ENCODE data around the gene PCSK7. TPM values are rescaled to one million over a fixed set of nuclear protein-coding genes. Genes with fewer than 3 reads are reported as not detected.

PCSK7 gene
- polyA plus RNA-seq, 1 experiment = 23.5 TPM

DNA sequence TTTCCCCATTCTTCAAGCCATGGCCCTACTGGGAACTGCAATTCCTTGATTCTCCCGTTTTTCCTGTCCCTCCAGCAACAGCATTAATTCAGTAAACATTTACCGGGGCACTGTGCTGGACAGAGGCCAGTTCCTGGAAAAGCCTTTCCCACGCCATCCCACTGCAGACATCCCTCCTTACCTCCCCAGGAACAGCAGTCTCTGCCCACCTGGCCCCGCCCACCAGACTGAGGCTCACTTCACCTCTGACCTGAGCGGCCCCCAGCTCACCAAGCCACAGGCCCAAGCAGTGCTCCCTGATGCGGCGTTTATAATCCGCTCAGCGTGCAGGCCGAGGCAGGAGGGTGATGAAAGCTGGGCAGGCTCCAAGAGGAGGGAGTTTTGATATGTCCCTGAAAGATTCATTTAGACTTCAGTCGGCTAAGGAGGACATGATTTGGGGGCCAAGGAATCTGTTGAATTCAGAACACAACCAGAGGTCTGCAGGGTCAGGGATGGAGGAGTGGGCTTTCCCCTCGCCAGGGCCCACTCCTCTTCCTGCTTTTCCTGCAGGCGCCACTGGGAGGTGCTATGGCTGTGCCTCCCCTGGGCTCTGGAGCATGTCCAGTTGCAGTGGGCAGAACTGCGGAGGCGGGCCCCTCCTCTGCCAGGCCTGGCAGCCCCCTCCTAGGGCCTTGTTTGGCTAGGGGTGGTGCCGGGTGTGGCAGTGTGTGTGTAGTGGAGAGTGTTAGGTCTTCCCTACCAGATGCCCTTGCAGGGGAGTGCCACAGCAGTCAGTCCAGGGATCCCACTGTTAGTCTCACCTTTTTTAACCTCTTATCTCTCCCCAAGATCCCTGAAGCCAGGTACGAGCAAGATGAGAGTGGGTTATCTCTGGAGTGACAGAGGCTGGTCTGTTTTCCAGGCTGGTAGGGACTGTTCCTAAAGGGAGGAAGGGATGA lies 34.1 kb downstream of the PCSK7 start:
- TF ChIP-seq, protein P1, sequence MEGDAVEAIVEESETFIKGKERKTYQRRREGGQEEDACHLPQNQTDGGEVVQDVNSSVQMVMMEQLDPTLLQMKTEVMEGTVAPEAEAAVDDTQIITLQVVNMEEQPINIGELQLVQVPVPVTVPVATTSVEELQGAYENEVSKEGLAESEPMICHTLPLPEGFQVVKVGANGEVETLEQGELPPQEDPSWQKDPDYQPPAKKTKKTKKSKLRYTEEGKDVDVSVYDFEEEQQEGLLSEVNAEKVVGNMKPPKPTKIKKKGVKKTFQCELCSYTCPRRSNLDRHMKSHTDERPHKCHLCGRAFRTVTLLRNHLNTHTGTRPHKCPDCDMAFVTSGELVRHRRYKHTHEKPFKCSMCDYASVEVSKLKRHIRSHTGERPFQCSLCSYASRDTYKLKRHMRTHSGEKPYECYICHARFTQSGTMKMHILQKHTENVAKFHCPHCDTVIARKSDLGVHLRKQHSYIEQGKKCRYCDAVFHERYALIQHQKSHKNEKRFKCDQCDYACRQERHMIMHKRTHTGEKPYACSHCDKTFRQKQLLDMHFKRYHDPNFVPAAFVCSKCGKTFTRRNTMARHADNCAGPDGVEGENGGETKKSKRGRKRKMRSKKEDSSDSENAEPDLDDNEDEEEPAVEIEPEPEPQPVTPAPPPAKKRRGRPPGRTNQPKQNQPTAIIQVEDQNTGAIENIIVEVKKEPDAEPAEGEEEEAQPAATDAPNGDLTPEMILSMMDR (IDR thresholded peaks at IDR 0.05; ENCODE audit: low read depth, low read length) = peak; percentile 70
- Histone ChIP-seq H3K9me3 (ENCODE audit: control insufficient read depth, insufficient read depth, low read length) (no peaks in the 10 kb centered on the region; the same call in 1 of the 2 replicates), H3K4me3 (ENCODE audit: low read depth, low read length) (peak overlapping the region; percentile 88), H3K27me3 (ENCODE audit: control insufficient read depth, insufficient read depth, low read length) (no peaks in the 10 kb centered on the region), H3K27ac (ENCODE audit: low read depth, low read length) (peak overlapping the region; percentile 96)
- DNase-seq (ENCODE audit: low read depth, low spot score) = no peak
- ChIA-PET POLR2A (interaction anchor here (0.6 to 2.4 kb wide), 5 partner anchors 9 to 24 kb away, joined by 3 to 15 read pairs (median 3); no protein-coding TSS in a partner anchor), CTCF (interaction anchor here (0.6 to 2.9 kb wide), 10 partner anchors 13 to 34 kb away, joined by 3 to 11 read pairs (median 4); partner anchors contain the start of gene SIDT2)

DNA sequence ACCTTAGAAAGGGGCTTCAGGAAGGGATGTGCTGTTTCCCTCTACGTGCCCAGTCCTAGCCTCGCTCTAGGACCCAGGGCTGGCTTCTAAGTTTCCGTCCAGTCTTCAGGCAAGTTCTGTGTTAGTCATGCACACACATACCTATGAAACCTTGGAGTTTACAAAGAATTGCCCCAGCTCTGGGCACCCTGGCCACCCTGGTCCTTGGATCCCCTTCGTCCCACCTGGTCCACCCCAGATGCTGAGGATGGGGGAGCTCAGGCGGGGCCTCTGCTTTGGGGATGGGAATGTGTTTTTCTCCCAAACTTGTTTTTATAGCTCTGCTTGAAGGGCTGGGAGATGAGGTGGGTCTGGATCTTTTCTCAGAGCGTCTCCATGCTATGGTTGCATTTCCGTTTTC lies 34.9 kb downstream of the PCSK7 start:
- CTCF ChIA-PET = interaction anchor here (0.7 to 2.9 kb wide), 5 partner anchors 17 to 35 kb away, joined by 3 to 11 read pairs (median 5); partner anchors contain the start of gene SIDT2
- TF ChIP-seq, protein P1 (IDR thresholded peaks at IDR 0.05; ENCODE audit: low read depth, low read length) = no peak
- Histone ChIP-seq H3K9me3 (ENCODE audit: control insufficient read depth, insufficient read depth, low read length) (no peaks in the 10 kb centered on the region; the same call in 1 of the 2 replicates), H3K27me3 (ENCODE audit: control insufficient read depth, insufficient read depth, low read length) (no peaks in the 10 kb centered on the region), H3K27ac (ENCODE audit: low read depth, low read length) (peak overlapping the region; percentile 11), H3K4me3 (ENCODE audit: low read depth, low read length) (no peak overlapping the region)
- POLR2A ChIA-PET = interaction anchor here (0.6 to 1.2 kb wide), 2 partner anchors 15 to 50 kb away, joined by 3 read pairs; no protein-coding TSS in a partner anchor
- no peak for DNase-seq (ENCODE audit: low read depth, low spot score)

DNA sequence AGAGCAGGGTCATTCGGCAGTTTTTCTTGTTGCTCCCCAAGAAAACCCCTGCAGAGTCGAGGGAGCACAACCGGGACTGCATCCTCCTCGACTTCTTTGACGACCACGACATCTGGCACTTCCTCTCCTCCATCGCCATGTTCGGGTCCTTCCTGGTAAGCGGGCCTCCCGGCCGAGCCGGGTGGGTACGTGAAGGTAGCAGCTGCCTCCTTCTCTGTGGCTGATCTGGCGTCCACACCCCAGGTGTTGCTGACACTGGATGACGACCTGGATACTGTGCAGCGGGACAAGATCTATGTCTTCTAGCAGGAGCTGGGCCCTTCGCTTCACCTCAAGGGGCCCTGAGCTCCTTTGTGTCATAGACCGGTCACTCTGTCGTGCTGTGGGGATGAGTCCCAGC lies 36.1 kb downstream of the PCSK7 start:
- CTCF ChIA-PET = interaction anchor here (0.6 to 2.9 kb wide), 2 partner anchors 31 to 752 kb away, joined by 3 to 11 read pairs; no protein-coding TSS in a partner anchor

DNA sequence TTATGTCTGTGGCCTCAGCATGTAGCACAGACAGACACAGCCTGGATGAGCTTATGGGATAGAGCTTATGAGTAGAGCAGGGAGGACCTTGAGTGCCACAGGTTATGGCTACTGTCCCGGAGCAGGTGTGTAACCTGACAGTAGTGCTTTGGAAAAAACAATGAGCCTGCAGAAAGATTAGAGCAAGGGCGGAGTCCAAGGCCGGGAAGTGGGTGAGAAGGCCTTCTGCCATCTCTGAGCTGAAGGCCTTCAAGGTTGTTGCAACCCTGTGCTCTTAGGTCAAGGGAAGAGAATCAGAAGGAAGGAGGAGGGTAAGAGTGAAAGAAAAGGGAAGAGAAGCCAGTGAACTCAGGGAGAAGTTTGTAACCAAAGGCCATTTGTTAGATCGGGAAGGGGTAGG lies 36.6 kb downstream of the PCSK7 start:
- ChIA-PET POLR2A (interaction anchor here (0.6 kb wide), 1 partner anchor 15 kb away, joined by 10 read pairs; no protein-coding TSS in a partner anchor), CTCF (interaction anchor here (2.9 kb wide), 1 partner anchor 31 kb away, joined by 11 read pairs; no protein-coding TSS in a partner anchor)
- TF ChIP-seq, protein P1 (IDR thresholded peaks at IDR 0.05; ENCODE audit: low read depth, low read length) = no peak
- Histone ChIP-seq H3K27ac (ENCODE audit: low read depth, low read length) (no peak overlapping the region), H3K9me3 (ENCODE audit: control insufficient read depth, insufficient read depth, low read length) (no peaks in the 10 kb centered on the region; the same call in 1 of the 2 replicates), H3K4me3 (ENCODE audit: low read depth, low read length) (no peak overlapping the region), H3K27me3 (ENCODE audit: control insufficient read depth, insufficient read depth, low read length) (no peaks in the 10 kb centered on the region)
- DNase-seq (ENCODE audit: low read depth, low spot score) = no peak

More for the DNA sequence above, 36.1 kb downstream of the PCSK7 start:
- no peak overlapping the region for H3K4me3 ChIP-seq (ENCODE audit: low read depth, low read length)
- TF ChIP-seq, protein P1 (IDR thresholded peaks at IDR 0.05; ENCODE audit: low read depth, low read length) = no peak
- POLR2A ChIA-PET = interaction anchor here (0.6 kb wide), 1 partner anchor 15 kb away, joined by 10 read pairs; no protein-coding TSS in a partner anchor
- H3K27me3 ChIP-seq (ENCODE audit: control insufficient read depth, insufficient read depth, low read length) = no peaks in the 10 kb centered on the region
- H3K27ac ChIP-seq (ENCODE audit: low read depth, low read length) = no peak overlapping the region
- no peak for DNase-seq (ENCODE audit: low read depth, low spot score)
- H3K9me3 ChIP-seq (ENCODE audit: control insufficient read depth, insufficient read depth, low read length) = no peaks in the 10 kb centered on the region; the same call in 1 of the 2 replicates

All from AG04450 (cell line).